GM12878 (cell line): ENCODE data around the gene KCTD14. TPM values are rescaled to one million over a fixed set of nuclear protein-coding genes. Genes with fewer than 3 reads are reported as not detected.

Source experiments
- ATAC-seq: fragments of 200-7000 bp; cut with Tn5 transposase; 3 replicates; pipeline ENCODE4 v1.9.1; 2020; ENCODE audit warnings: mild to moderate bottlenecking, moderate library complexity
- BruUV-seq: library from RNA; stranded (reverse); fragments of 400-500 nt; replicated peaks from 2 replicates; lab custom pipeline; 2021; lab: Mats Ljungman, UMichigan
- CTCF ChIA-PET: fragments of 300-600 bp; sonication (Branson Sonifier 250); formaldehyde crosslinking; extraction: SDS; loops from one replicate; lab custom pipeline; 2021; ENCODE audit warnings: inconsistent platforms; lab: Yijun Ruan, JAX
- POLR2A ChIA-PET: fragments of 350-600 bp; formaldehyde crosslinking; extraction: SDS; loops from one replicate; lab custom pipeline; 2021; ENCODE audit warnings: inconsistent platforms; lab: Charles Lee
- RAD21 ChIA-PET: fragments of 300-600 bp; sonication (Branson Sonifier 250); formaldehyde crosslinking; loops from one replicate; lab custom pipeline; 2023; ENCODE audit warnings: antibody characterized with exemption; ENCODE audit not compliant: unreplicated experiment; lab: Charles Lee
- SMC1A ChIA-PET: fragments of 300-600 bp; sonication (Branson Sonifier 250); formaldehyde crosslinking; loops from one replicate; lab custom pipeline; 2023; ENCODE audit not compliant: unreplicated experiment, uncharacterized antibody; lab: Charles Lee
- DNase-seq: peaks from one replicate; pipeline ENCODE4 v3.0.0-alpha.2; 2011; ENCODE audit warnings: low read depth, low spot score
- FAIRE-seq: peaks from 3 replicates; lab custom pipeline; 2011; peaks lifted over from hg19 to GRCh38; lab: Jason Lieb, UNC
- H2AFZ ChIP-seq: 2 replicates; pipeline ENCODE4 v1.6.0; 2011; ENCODE audit warnings: low read depth, low read length, control low read depth; ENCODE audit not compliant: control insufficient read depth
- H3K27ac ChIP-seq: 2 replicates; pipeline ENCODE4 v1.5.1; 2011; ENCODE audit warnings: control low read depth; ENCODE audit not compliant: control insufficient read depth, insufficient read depth
- H3K27me3 ChIP-seq, 2 experiments: replicated peaks in 1 of 2; 2 replicates each; pipeline versions ENCODE4 v1.6.0 to v1.6.1; 2011; ENCODE audit warnings: low read length in 1 of 2; ENCODE audit not compliant: control insufficient read depth in 2 of 2, insufficient read depth in 2 of 2
- H3K36me3 ChIP-seq, 2 experiments: 2 replicates each; pipeline ENCODE4 v1.5.1; 2011; ENCODE audit warnings: low read length in 1 of 2; ENCODE audit not compliant: control insufficient read depth in 2 of 2, insufficient read depth in 2 of 2
- H3K4me1 ChIP-seq: 2 replicates; pipeline ENCODE4 v1.6.1; 2011; ENCODE audit warnings: mild to moderate bottlenecking, low read length, moderate library complexity, mixed read lengths; ENCODE audit not compliant: control insufficient read depth, insufficient read depth
- H3K4me2 ChIP-seq: 2 replicates; pipeline ENCODE4 v1.6.0; 2011; ENCODE audit warnings: control low read depth; ENCODE audit not compliant: control insufficient read depth, insufficient read depth
- H3K4me3 ChIP-seq: fragments of 200-600 bp; sonication (generic); 2 replicates; pipeline ENCODE4 v1.5.1; 2016
- H3K79me2 ChIP-seq: 2 replicates; pipeline ENCODE4 v1.6.0; 2011; ENCODE audit warnings: low read length; ENCODE audit not compliant: control insufficient read depth, insufficient read depth
- H3K9ac ChIP-seq: 2 replicates; pipeline ENCODE4 v1.8.0; 2011; ENCODE audit warnings: low read length, control low read depth, mixed read lengths; ENCODE audit not compliant: control insufficient read depth, insufficient read depth
- H3K9me3 ChIP-seq: replicated peaks from 3 replicates; pipeline ENCODE4 v1.5.1; 2011; ENCODE audit warnings: mild to moderate bottlenecking, low read length; ENCODE audit not compliant: control insufficient read depth, insufficient read depth
- H4K20me1 ChIP-seq: 2 replicates; pipeline ENCODE4 v1.6.0; 2011; ENCODE audit not compliant: control insufficient read depth, insufficient read depth
- CEBPB ChIP-seq, 2 experiments: fragments of 150-350 bp in 1 of 2; IDR thresholded peaks; 2 replicates each; pipeline ENCODE4 v1.6.1; 2012 to 2014; ENCODE audit warnings: low read depth in 2 of 2, low read length in 2 of 2, borderline replicate concordance in 1 of 2, inconsistent platforms in 1 of 2
- GABPA ChIP-seq: IDR thresholded peaks from 2 replicates; pipeline ENCODE4 v1.6.1; 2014; ENCODE audit warnings: antibody characterized with exemption, low read depth, mild to moderate bottlenecking, inconsistent platforms
- IKZF2 ChIP-seq, 2 experiments: fragments of 450-650 bp; IDR thresholded peaks; 2 replicates each; pipeline ENCODE4 v1.6.1; 2017; ENCODE audit warnings: mild to moderate bottlenecking in 2 of 2, moderate library complexity in 2 of 2
- NBN ChIP-seq: fragments of 450-650 bp; IDR thresholded peaks from 2 replicates; pipeline ENCODE4 v1.6.1; 2016
- NR2F1 ChIP-seq: fragments of 450-650 bp; conservative IDR thresholded peaks from 2 replicates; pipeline ENCODE4 v1.6.1; 2017; ENCODE audit warnings: mild to moderate bottlenecking
- ZNF384 ChIP-seq: IDR thresholded peaks from 2 replicates; pipeline ENCODE4 v1.6.1; 2012; ENCODE audit warnings: low read depth, mild to moderate bottlenecking, low read length, improper control_type of control experiment, borderline replicate concordance
- WGBS: methylation state at CpG from one replicate; pipeline ENCODE4 v1.1.6; 2016; ENCODE audit warnings: low lambda C conversion rate; ENCODE audit not compliant: insufficient replicate concordance, insufficient coverage; ENCODE audit errors: missing lambda C conversion rate; 5-methylcytosine and 5-hydroxymethylcytosine counted together
- in situ Hi-C: fragments of 300-500 bp; cut with MboI; formaldehyde crosslinking; loops from 9 replicates; pipeline ENCODE4 v1.14.3; 2018; ENCODE audit warnings: mixed read lengths
- intact Hi-C: fragments of 100-400 bp; cut with micrococcal nuclease; formaldehyde crosslinking; loops from one replicate; pipeline ENCODE4 v1.14.2; 2022; ENCODE audit not compliant: unreplicated experiment
- polyA plus RNA-seq, 11 experiments: library from polyadenylated mRNA; depleted of rRNA in 4 of 11; unstranded in 6 of 11; stranded (reverse) in 5 of 11; fragments of >200 nt; fragmentation: Nextera tagmentation in 4 of 11; fragmentation: Illumina TruSeq in 1 of 11; extraction: Ambion mirVana in 4 of 11; extraction: Trizol in 1 of 11; gene quantifications; 1 replicate in 1 of 11; 2 replicates in 10 of 11; pipeline versions ENCODE4 v1.2.1 to v1.2.3, GENCODE V29; 2011 to 2016; ENCODE audit warnings: inconsistent platforms in 2 of 11, missing spikeins in 2 of 11, low read depth in 1 of 11
- total RNA-seq, 4 experiments: library from RNA; depleted of rRNA in 3 of 4; stranded (reverse); fragments of >200 nt in 3 of 4; fragmentation: Illumina TruSeq in 1 of 4; extraction: Trizol in 1 of 4; gene quantifications; 2 replicates each; pipeline versions ENCODE4 v1.2.1 to v1.2.3, GENCODE V29; 2013 to 2021
- TF ChIP-seq, protein P1 (sequence below): fragments of 150-350 bp; IDR thresholded peaks from 2 replicates; pipeline ENCODE4 v1.6.1; 2016; ENCODE audit warnings: low read depth, low read length
- TF ChIP-seq, protein P2 (sequence below): fragments of 450-650 bp; IDR thresholded peaks from 2 replicates; pipeline ENCODE4 v1.6.1; 2017; ENCODE audit warnings: low read depth, mild to moderate bottlenecking, moderate library complexity
- TF ChIP-seq, protein P3 (sequence below): fragments of 450-650 bp; IDR thresholded peaks from 2 replicates; pipeline ENCODE4 v1.6.1; 2017; ENCODE audit warnings: antibody characterized with exemption, mild to moderate bottlenecking, moderate library complexity
- TF ChIP-seq, protein P4 (sequence below): fragments of 450-650 bp; IDR thresholded peaks from 2 replicates; pipeline ENCODE4 v1.6.1; 2014; ENCODE audit warnings: mild to moderate bottlenecking

Gene KCTD14
- total and polyA plus RNA-seq, 10 of the 15 experiments (the other 5 are each of a cell fraction or from before 2014, with no cell fraction given) = 0.11 to 0.63 (median 0.48) TPM

DNA sequence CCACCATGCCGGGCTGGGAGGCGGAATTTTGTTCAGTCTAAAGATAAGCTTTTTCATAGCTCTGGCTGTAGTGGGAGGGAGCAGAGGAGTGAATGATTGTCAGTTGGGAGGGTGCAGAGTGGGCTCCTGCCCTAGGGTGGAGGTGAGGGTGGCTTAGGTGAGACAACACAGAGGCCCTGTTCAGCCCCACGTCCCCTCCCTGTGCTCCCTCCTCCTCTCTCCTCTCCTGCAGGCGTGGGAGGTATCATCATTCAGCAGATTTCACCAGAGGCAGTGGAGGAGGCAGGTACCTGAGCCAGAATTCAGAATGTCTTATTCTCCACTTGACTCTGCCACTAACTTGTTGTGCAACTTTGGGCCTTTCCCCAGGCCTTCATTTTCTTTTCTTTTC lies 38.8 kb upstream of the KCTD14 start (continued):
- TF ChIP-seq, protein P1, sequence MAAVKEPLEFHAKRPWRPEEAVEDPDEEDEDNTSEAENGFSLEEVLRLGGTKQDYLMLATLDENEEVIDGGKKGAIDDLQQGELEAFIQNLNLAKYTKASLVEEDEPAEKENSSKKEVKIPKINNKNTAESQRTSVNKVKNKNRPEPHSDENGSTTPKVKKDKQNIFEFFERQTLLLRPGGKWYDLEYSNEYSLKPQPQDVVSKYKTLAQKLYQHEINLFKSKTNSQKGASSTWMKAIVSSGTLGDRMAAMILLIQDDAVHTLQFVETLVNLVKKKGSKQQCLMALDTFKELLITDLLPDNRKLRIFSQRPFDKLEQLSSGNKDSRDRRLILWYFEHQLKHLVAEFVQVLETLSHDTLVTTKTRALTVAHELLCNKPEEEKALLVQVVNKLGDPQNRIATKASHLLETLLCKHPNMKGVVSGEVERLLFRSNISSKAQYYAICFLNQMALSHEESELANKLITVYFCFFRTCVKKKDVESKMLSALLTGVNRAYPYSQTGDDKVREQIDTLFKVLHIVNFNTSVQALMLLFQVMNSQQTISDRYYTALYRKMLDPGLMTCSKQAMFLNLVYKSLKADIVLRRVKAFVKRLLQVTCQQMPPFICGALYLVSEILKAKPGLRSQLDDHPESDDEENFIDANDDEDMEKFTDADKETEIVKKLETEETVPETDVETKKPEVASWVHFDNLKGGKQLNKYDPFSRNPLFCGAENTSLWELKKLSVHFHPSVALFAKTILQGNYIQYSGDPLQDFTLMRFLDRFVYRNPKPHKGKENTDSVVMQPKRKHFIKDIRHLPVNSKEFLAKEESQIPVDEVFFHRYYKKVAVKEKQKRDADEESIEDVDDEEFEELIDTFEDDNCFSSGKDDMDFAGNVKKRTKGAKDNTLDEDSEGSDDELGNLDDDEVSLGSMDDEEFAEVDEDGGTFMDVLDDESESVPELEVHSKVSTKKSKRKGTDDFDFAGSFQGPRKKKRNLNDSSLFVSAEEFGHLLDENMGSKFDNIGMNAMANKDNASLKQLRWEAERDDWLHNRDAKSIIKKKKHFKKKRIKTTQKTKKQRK = no peak

DNA sequence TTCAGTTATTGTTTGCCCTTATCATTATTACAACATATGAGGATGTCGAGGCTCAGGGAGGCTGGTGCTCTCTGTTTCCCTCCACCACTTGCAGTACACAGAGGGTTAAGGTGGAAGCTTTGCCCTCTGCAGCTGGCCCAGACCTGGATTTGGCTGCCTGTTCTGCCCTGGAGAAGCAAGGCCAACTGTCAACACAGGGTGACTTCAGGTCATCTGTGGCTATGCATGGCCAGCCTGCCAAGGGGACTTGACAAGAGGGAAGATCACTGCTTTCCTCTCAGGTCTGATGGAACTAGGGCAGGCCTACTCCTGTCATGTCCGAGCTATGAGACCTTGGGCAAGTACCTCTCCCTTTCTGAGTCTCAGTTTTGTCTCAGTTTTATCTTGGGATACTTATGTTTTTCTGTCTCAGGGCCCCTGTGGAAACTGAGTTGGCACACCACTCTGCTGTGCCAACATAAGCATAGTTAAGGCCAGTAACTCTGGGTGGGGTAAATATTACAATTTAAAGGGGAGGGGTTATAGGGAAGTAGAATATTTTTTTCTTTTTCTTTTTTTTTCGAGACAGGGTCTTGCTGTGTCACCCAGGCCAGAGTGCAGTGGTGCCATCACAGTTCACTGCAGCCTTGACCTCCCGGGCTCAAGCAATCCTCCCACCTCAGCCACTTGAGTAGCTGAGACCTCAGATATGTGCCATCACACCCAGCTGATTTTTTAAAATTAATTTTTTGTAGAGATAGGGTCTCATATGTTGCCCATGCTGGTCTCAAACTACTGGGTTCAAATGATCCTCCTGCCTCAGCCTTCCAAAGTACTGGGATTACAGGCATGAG lies 38.2 kb upstream of the KCTD14 start:
- Histone ChIP-seq H3K27me3 (no peaks in the 10 kb centered on the region), H3K4me1 (no peaks in the 10 kb centered on the region), H3K4me3 (no peak overlapping the region), H3K9me3 (no peaks in the 10 kb centered on the region), H4K20me1 (no peaks in the 10 kb centered on the region), H3K4me2 (no peak overlapping the region), H3K36me3 (no peaks in the 10 kb centered on the region), H3K9ac (no peak overlapping the region), H3K27ac (no peak overlapping the region), H3K79me2 (no peaks in the 10 kb centered on the region), H2AFZ (no peak overlapping the region)
- 70% methylated on average over 4 of the region's 4 CpGs for WGBS
- intact Hi-C loops = no loop called here
- ChIA-PET SMC1A (no interaction called here), CTCF (interaction anchor here (0.9 to 1.0 kb wide), 2 partner anchors 15 to 16 kb away, joined by 5 read pairs; no protein-coding TSS in a partner anchor), RAD21 (no interaction called here), POLR2A (interaction anchor here (1.0 kb wide), 1 partner anchor 78 kb away, joined by 6 read pairs; the partner anchor contains the start of gene ALG8)
- no TSS peak for BruUV-seq
- in situ Hi-C loops = no loop called here
- DNase-seq = no peak
- no peak; the same call in 2 of the 3 replicates for ATAC-seq
- FAIRE-seq = no peak
- TF ChIP-seq IKZF2 (IDR thresholded peaks at IDR 0.05) (no peak), NBN (no peak), CEBPB (IDR thresholded peaks at IDR 0.05; ENCODE audit: borderline replicate concordance in 1 of 2, low read depth in 2 of 2, low read length in 2 of 2) (no peak), NR2F1 (no peak), GABPA (no peak), ZNF384 (no peak)
- TF ChIP-seq, protein P2, sequence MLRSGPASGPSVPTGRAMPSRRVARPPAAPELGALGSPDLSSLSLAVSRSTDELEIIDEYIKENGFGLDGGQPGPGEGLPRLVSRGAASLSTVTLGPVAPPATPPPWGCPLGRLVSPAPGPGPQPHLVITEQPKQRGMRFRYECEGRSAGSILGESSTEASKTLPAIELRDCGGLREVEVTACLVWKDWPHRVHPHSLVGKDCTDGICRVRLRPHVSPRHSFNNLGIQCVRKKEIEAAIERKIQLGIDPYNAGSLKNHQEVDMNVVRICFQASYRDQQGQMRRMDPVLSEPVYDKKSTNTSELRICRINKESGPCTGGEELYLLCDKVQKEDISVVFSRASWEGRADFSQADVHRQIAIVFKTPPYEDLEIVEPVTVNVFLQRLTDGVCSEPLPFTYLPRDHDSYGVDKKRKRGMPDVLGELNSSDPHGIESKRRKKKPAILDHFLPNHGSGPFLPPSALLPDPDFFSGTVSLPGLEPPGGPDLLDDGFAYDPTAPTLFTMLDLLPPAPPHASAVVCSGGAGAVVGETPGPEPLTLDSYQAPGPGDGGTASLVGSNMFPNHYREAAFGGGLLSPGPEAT = no peak
- TF ChIP-seq, protein P3, sequence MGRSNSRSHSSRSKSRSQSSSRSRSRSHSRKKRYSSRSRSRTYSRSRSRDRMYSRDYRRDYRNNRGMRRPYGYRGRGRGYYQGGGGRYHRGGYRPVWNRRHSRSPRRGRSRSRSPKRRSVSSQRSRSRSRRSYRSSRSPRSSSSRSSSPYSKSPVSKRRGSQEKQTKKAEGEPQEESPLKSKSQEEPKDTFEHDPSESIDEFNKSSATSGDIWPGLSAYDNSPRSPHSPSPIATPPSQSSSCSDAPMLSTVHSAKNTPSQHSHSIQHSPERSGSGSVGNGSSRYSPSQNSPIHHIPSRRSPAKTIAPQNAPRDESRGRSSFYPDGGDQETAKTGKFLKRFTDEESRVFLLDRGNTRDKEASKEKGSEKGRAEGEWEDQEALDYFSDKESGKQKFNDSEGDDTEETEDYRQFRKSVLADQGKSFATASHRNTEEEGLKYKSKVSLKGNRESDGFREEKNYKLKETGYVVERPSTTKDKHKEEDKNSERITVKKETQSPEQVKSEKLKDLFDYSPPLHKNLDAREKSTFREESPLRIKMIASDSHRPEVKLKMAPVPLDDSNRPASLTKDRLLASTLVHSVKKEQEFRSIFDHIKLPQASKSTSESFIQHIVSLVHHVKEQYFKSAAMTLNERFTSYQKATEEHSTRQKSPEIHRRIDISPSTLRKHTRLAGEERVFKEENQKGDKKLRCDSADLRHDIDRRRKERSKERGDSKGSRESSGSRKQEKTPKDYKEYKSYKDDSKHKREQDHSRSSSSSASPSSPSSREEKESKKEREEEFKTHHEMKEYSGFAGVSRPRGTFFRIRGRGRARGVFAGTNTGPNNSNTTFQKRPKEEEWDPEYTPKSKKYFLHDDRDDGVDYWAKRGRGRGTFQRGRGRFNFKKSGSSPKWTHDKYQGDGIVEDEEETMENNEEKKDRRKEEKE = no peak
- TF ChIP-seq, protein P4, sequence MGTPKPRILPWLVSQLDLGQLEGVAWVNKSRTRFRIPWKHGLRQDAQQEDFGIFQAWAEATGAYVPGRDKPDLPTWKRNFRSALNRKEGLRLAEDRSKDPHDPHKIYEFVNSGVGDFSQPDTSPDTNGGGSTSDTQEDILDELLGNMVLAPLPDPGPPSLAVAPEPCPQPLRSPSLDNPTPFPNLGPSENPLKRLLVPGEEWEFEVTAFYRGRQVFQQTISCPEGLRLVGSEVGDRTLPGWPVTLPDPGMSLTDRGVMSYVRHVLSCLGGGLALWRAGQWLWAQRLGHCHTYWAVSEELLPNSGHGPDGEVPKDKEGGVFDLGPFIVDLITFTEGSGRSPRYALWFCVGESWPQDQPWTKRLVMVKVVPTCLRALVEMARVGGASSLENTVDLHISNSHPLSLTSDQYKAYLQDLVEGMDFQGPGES = no peak
